Upper lobe of right lung (tissue), 1 donor: Measurements from ENCODE around the gene TMEFF1. TPM values are rescaled to one million over a fixed set of nuclear protein-coding genes. Genes with fewer than 3 reads are reported as not detected.
"Not testable (repeated sequence)": the region's sequence is repeated elsewhere in the genome, so short reads cannot be mapped to it uniquely, and the experiment has no call there.

Source experiments
- ATAC-seq: fragments of 200-7000 bp; cut with Tn5 transposase; one replicate; pipeline ENCODE4 v1.9.1; 2020; ENCODE audit warnings: mild to moderate bottlenecking, moderate library complexity
- DNase-seq: peaks from one replicate; pipeline ENCODE4 v3.0.0-alpha.2; 2020
- H3K27ac ChIP-seq: fragments of 200-600 bp; one replicate; pipeline ENCODE4 v1.8.0; 2022
- H3K27me3 ChIP-seq: fragments of 200-600 bp; one replicate; pipeline ENCODE4 v1.8.0; 2022; ENCODE audit warnings: mild to moderate bottlenecking
- H3K36me3 ChIP-seq: fragments of 200-600 bp; one replicate; pipeline ENCODE4 v1.8.0; 2022
- H3K4me1 ChIP-seq: fragments of 200-600 bp; one replicate; pipeline ENCODE4 v1.8.0; 2022
- H3K4me3 ChIP-seq: fragments of 200-600 bp; one replicate; pipeline ENCODE4 v1.8.0; 2022; ENCODE audit warnings: mild to moderate bottlenecking
- H3K9me3 ChIP-seq: fragments of 200-600 bp; one replicate; pipeline ENCODE4 v1.8.0; 2022
- CTCF ChIP-seq: fragments of 200-600 bp; IDR thresholded peaks from one replicate; pipeline ENCODE4 v1.8.0; 2022; ENCODE audit warnings: antibody characterized with exemption
- intact Hi-C: fragments of 100-400 bp; cut with DNase I; formaldehyde crosslinking; loops from one replicate; pipeline ENCODE4 v1.11.0; 2022
- total RNA-seq: library from RNA; stranded (reverse); fragmentation: NEBNext Ultra II Directional; extraction: Animal tissue kit (Norgen Biotek cat#: 25700); gene quantifications from one replicate; pipeline ENCODE4 v1.2.1, GENCODE V29; 2021
- donor health status: DM: no; HTN: yes; CAD: no; lungs with severe emphysema.

Gene TMEFF1
- total RNA-seq, 1 donor from 2014 or later: 0.64 TPM

GRCh38 chr9:100499460-100499859 is 26.5 kb downstream of the TMEFF1 start:
- H3K27me3 ChIP-seq: no peaks in the 10 kb centered on the region
- intact Hi-C loops: no loop called here
- H3K4me3 ChIP-seq: no peak overlapping the region
- H3K27ac ChIP-seq: no peak overlapping the region
- TF ChIP-seq CTCF: no peak
- no peaks in the 10 kb centered on the region for H3K4me1 ChIP-seq
- ATAC-seq (no peak), DNase-seq (no peak)
- no peaks in the 10 kb centered on the region for H3K36me3 ChIP-seq
- no peaks in the 10 kb centered on the region for H3K9me3 ChIP-seq

GRCh38 chr9:100499866-100500265 is 26.9 kb downstream of the TMEFF1 start:
- no peak for ATAC-seq
- no peak for DNase-seq
- no peaks in the 10 kb centered on the region for H3K36me3 ChIP-seq
- H3K9me3 ChIP-seq: no peaks in the 10 kb centered on the region
- no peaks in the 10 kb centered on the region for H3K27me3 ChIP-seq
- no peak overlapping the region for H3K27ac ChIP-seq
- H3K4me3 ChIP-seq: no peak overlapping the region
- intact Hi-C loops: no loop called here
- no peak for TF ChIP-seq CTCF
- no peaks in the 10 kb centered on the region for H3K4me1 ChIP-seq

- Histone ChIP-seq H3K27ac (no peak overlapping the region), H3K4me1 (no peaks in the 10 kb centered on the region), H3K27me3 (no peaks in the 10 kb centered on the region), H3K9me3 (no peaks in the 10 kb centered on the region), H3K36me3 (no peaks in the 10 kb centered on the region), H3K4me3 (no peak overlapping the region)
- TF ChIP-seq CTCF: peak; percentile 71
- intact Hi-C loops: no loop called here
- DNase-seq (peak; percentile 79), ATAC-seq (peak; percentile 84)
These were observed 32.7 kb downstream of the TMEFF1 start for GRCh38 chr9:100505564-100506159.

GRCh38 chr9:100507350-100507749 is 34.4 kb downstream of the TMEFF1 start:
- H3K9me3 ChIP-seq, H3K4me3 ChIP-seq, H3K36me3 ChIP-seq, ATAC-seq, H3K4me1 ChIP-seq, DNase-seq, H3K27me3 ChIP-seq, H3K27ac ChIP-seq, intact Hi-C loops: not testable (repeated sequence)

GRCh38 chr9:100511205-100511604 is 38.3 kb downstream of the TMEFF1 start:
- Histone ChIP-seq H3K4me1 (no peaks in the 10 kb centered on the region), H3K9me3 (no peaks in the 10 kb centered on the region), H3K27ac (no peak overlapping the region), H3K27me3 (no peaks in the 10 kb centered on the region), H3K36me3 (no peaks in the 10 kb centered on the region), H3K4me3 (no peak overlapping the region)
- no peak for TF ChIP-seq CTCF
- DNase-seq (no peak), ATAC-seq (no peak)
- intact Hi-C loops: no loop called here

GRCh38 chr9:100515578-100516494 is 42.9 kb downstream of the TMEFF1 start:
- intact Hi-C loops: no loop called here
- ATAC-seq: peak; percentile 58
- DNase-seq: no peak
- TF ChIP-seq CTCF: no peak
- no peak overlapping the region for H3K4me3 ChIP-seq
- H3K4me1 ChIP-seq: no peaks in the 10 kb centered on the region
- H3K27me3 ChIP-seq: no peaks in the 10 kb centered on the region
- no peaks in the 10 kb centered on the region for H3K36me3 ChIP-seq
- H3K27ac ChIP-seq: peak overlapping the region; percentile 7
- H3K9me3 ChIP-seq: no peaks in the 10 kb centered on the region
